ENCODE data around the gene OLFM4.

The OLFM4 gene

DNA sequence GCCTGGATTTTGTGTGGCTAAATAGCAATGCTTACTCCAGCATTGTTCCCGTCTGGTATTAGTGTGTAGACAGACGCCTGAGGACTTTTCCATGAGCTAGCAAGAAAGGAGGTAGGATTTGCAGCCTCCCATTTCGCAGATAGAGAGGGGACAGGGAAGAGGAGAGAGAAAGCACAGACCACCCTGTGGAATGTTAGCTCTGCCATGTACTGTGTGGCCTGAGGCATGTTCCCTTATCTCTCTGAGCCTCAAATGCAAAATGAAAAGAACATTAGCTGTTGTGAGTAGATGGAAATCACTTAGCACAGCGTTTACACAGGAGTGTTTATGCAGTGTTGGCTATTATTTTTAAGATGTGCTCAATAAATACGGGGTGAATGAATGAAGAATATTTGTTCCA, 45.5 kb downstream of the OLFM4 start:
- H3K79me2 ChIP-seq: no peaks in the 10 kb centered on the region
- H3K9me3 ChIP-seq (ENCODE audit: control insufficient read depth, low read length): no peaks in the 10 kb centered on the region
- no peak overlapping the region for H3K4me3 ChIP-seq (ENCODE audit: low read depth, low read length)
- H3K4me2 ChIP-seq (ENCODE audit: low read length): no peak overlapping the region
- H3K27me3 ChIP-seq (ENCODE audit: control insufficient read depth, insufficient read depth, low read length): no peaks in the 10 kb centered on the region
- no peak overlapping the region for H3K9ac ChIP-seq
- no peaks in the 10 kb centered on the region for H3K36me3 ChIP-seq (ENCODE audit: control insufficient read depth, insufficient read depth, low read length)
- no peak overlapping the region for H2AFZ ChIP-seq
- H3K27ac ChIP-seq: no peak overlapping the region
- H3K4me1 ChIP-seq: no peaks in the 10 kb centered on the region
- TF ChIP-seq, protein P1, sequence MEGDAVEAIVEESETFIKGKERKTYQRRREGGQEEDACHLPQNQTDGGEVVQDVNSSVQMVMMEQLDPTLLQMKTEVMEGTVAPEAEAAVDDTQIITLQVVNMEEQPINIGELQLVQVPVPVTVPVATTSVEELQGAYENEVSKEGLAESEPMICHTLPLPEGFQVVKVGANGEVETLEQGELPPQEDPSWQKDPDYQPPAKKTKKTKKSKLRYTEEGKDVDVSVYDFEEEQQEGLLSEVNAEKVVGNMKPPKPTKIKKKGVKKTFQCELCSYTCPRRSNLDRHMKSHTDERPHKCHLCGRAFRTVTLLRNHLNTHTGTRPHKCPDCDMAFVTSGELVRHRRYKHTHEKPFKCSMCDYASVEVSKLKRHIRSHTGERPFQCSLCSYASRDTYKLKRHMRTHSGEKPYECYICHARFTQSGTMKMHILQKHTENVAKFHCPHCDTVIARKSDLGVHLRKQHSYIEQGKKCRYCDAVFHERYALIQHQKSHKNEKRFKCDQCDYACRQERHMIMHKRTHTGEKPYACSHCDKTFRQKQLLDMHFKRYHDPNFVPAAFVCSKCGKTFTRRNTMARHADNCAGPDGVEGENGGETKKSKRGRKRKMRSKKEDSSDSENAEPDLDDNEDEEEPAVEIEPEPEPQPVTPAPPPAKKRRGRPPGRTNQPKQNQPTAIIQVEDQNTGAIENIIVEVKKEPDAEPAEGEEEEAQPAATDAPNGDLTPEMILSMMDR (IDR thresholded peaks at IDR 0.05): no peak

DNA sequence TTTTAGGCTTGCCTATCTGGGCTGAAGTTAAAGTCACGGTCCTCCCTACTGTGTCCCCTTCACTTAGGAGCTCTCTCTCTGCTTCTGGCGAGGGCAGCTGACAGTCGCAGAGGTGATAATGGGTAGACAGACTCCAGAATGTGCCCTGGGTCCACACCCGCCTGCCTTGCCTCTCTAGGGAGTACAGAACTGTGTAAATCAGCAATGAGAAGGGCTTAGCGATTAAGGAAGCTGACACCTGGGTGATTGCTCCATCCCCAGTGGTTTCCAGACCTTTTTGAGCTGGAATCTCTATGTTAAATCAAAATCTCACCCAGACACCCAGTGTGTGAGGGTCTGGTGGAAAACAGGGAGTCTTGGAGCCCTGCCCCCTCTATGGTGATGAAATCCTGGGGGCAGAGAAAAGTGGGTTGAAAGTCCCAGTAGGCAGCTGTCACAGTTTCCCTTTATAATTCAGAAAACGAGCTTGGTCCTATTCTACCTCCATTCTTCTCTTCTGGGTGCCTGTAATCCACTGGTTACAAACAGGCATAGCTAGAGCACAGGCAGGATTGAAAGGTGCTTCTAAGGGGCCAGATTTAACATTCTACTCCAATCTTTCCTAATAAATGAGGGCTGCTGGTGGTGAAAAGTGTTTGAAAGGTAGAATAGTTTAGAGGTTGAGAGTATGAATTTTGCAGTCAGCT, 46.9 kb downstream of the OLFM4 start:
- TF ChIP-seq, protein P1 (IDR thresholded peaks at IDR 0.05): no peak
- Histone ChIP-seq H3K9me3 (ENCODE audit: control insufficient read depth, low read length) (no peaks in the 10 kb centered on the region), H3K4me1 (no peaks in the 10 kb centered on the region), H3K79me2 (no peaks in the 10 kb centered on the region), H3K4me3 (ENCODE audit: low read depth, low read length) (no peak overlapping the region), H3K27ac (no peak overlapping the region), H3K27me3 (ENCODE audit: control insufficient read depth, insufficient read depth, low read length) (no peaks in the 10 kb centered on the region), H3K4me2 (ENCODE audit: low read length) (no peak overlapping the region), H3K9ac (no peak overlapping the region), H2AFZ (no peak overlapping the region), H3K36me3 (ENCODE audit: control insufficient read depth, insufficient read depth, low read length) (no peaks in the 10 kb centered on the region)

GRCh38 chr13:53079691-53080090, 51.1 kb downstream of the OLFM4 start:
- Histone ChIP-seq H3K79me2 (no peaks in the 10 kb centered on the region), H3K27ac (no peak overlapping the region), H3K4me3 (ENCODE audit: low read depth, low read length) (no peak overlapping the region), H3K36me3 (ENCODE audit: control insufficient read depth, insufficient read depth, low read length) (no peaks in the 10 kb centered on the region), H3K27me3 (ENCODE audit: control insufficient read depth, insufficient read depth, low read length) (no peaks in the 10 kb centered on the region), H3K4me1 (no peaks in the 10 kb centered on the region), H3K4me2 (ENCODE audit: low read length) (no peak overlapping the region), H3K9ac (no peak overlapping the region), H2AFZ (no peak overlapping the region), H3K9me3 (ENCODE audit: control insufficient read depth, low read length) (no peaks in the 10 kb centered on the region)
- TF ChIP-seq, protein P1 (IDR thresholded peaks at IDR 0.05): no peak

- no peaks in the 10 kb centered on the region for H3K36me3 ChIP-seq (ENCODE audit: control insufficient read depth, insufficient read depth, low read length)
- H3K4me1 ChIP-seq: no peaks in the 10 kb centered on the region
- H3K4me2 ChIP-seq (ENCODE audit: low read length): no peak overlapping the region
- TF ChIP-seq, protein P1 (IDR thresholded peaks at IDR 0.05): no peak
- H3K79me2 ChIP-seq: no peaks in the 10 kb centered on the region
- H3K4me3 ChIP-seq (ENCODE audit: low read depth, low read length): no peak overlapping the region
- no peaks in the 10 kb centered on the region for H3K27me3 ChIP-seq (ENCODE audit: control insufficient read depth, insufficient read depth, low read length)
- no peak overlapping the region for H2AFZ ChIP-seq
- no peak overlapping the region for H3K9ac ChIP-seq
- H3K9me3 ChIP-seq (ENCODE audit: control insufficient read depth, low read length): no peaks in the 10 kb centered on the region
- H3K27ac ChIP-seq: no peak overlapping the region
Measured at GRCh38 chr13:53088871-53089270, 60.3 kb downstream of the OLFM4 start.

DNA sequence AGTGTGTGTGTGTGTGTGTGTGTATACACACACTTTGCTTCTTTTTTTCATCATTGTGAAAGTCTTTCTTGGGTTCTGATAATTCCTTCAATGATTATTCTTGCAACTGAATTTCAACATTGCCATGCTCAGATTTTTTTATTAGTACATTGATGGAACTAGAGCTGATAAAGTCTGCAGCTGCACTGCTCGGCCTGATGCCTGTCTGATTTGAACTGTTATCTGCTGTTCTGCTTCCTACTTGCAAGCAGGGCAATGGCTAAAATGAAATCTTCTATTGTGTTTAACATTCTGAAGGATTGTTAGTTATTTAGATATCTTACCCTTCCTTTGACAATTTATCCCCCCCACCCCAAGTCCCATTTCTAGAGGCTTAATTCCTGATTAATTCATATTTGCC, 61.3 kb downstream of the OLFM4 start:
- no peak overlapping the region for H3K4me2 ChIP-seq (ENCODE audit: low read length)
- TF ChIP-seq, protein P1 (IDR thresholded peaks at IDR 0.05): no peak
- H3K4me3 ChIP-seq (ENCODE audit: low read depth, low read length): no peak overlapping the region
- H3K79me2 ChIP-seq: no peaks in the 10 kb centered on the region
- no peak overlapping the region for H3K9ac ChIP-seq
- H3K9me3 ChIP-seq (ENCODE audit: control insufficient read depth, low read length): no peaks in the 10 kb centered on the region
- no peak overlapping the region for H3K27ac ChIP-seq
- H3K27me3 ChIP-seq (ENCODE audit: control insufficient read depth, insufficient read depth, low read length): no peaks in the 10 kb centered on the region
- no peaks in the 10 kb centered on the region for H3K36me3 ChIP-seq (ENCODE audit: control insufficient read depth, insufficient read depth, low read length)
- H3K4me1 ChIP-seq: no peaks in the 10 kb centered on the region
- no peak overlapping the region for H2AFZ ChIP-seq

Data from parathyroid adenoma (tissue), 2 donors.